HT-29 (cell line): ENCODE data around the gene NNMT. TPM values are rescaled to one million over a fixed set of nuclear protein-coding genes. Genes with fewer than 3 reads are reported as not detected.
"Not testable (repeated sequence)": the region's sequence is repeated elsewhere in the genome, so short reads cannot be mapped to it uniquely, and the experiment has no call there.

Experiments
- DNase-seq: peaks from one replicate; pipeline ENCODE4 v3.0.0-alpha.2; 2015; ENCODE audit warnings: low spot score
- total RNA-seq: library from RNA; depleted of rRNA; stranded (reverse); fragments of >200 nt; shearing (Covaris generic); gene quantifications from 2 replicates; pipeline ENCODE4 v1.2.3, GENCODE V29; 2014

NNMT gene
- total RNA-seq, 1 experiment from 2014 or later, result 60.2 TPM

DNA sequence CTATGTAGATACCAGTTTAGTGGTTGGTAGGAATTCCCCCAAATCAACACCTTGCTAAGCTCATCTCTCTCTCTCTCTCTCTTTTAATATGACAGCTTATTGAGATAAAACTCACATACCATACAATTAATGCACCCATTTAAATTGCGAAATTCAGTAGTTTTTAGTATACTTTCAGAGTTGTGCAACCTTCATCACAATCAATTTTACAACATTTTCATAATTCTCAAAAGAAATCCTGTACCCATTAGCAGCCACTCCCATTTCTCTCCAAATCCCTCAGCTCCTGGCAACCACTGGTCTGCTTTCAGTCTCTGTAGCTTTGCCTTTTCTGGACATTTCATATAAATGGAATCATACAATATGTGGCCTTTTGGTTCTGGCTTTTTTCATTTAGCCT lies 13.3 kb downstream of the NNMT start:
- DNase-seq, result no peak

DNA sequence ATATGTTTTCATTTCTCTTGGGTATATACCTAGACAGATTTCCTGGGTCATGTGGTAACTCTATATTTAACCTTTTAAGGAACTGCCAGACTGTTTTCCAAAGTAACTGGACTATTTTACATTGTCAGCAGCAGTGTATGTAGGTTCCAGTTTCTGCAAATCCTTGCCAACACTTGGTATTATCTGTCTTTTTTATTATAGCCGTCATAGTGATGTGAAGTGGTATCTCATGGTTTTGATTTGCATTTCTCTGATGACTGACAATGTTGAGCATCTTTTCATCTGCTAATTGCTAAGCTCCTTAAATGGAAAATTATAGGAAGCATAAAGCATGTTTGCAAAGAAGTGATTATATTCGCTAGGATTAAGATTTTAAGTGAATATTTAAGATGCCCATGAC lies 13.9 kb downstream of the NNMT start:
- no peak for DNase-seq

DNA sequence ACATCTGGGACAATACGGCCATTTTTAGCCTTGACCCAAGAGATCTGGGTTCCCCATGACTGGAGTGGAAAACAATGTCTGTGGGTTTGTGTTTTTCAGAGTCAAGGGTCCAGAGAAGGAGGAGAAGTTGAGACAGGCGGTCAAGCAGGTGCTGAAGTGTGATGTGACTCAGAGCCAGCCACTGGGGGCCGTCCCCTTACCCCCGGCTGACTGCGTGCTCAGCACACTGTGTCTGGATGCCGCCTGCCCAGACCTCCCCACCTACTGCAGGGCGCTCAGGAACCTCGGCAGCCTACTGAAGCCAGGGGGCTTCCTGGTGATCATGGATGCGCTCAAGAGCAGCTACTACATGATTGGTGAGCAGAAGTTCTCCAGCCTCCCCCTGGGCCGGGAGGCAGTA lies 15.7 kb downstream of the NNMT start:
- no peak for DNase-seq

DNA sequence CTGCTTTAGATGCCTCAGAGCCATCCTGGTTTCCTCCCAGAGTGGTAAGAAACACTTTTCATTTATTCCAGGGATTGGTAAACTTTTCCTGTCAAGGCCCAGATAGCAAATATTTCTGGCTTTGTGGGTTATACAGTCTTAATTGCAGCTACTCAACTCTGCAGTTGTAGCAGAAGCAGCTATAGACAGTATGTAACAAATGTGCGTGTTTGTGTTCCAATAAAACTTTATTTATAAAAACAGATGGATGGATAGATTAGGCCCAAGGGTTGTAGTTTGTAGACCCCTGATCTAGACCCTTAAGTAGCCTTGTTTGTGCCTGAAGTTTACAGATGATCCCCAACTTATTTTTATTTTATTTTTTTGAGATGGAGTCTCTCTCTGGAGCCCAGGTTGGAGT lies 17.9 kb downstream of the NNMT start:
- DNase-seq, result no peak

DNA sequence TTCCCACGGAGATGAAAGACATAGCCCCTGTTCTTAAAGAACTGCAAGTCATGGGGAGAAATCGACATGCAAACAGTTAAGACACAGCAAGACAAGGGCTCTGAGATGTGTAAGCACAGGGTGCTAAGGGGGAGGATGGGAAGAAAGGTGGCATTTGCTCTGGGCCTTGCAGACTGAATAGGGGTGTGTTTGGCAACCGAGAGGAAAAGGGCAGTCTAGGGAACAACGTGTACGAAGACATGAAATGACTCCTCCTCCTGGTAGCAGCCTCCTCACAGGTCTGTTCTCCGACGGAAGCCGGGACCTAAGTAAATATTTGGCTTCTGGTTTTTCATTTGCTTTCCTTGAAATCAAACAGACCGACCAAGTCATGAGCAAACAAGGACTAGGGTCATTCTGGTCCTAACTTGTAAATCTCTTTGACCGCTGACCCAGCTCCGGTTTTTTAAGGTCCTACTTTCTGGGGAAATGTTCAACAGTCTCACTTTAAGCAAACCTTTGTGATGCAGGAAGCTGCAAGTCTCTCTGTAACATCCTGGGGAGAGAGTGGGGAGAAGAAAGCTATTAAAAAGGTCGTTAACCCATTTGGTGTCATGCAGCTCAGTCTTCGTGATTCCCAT lies 19.7 kb downstream of the NNMT start:
- peak; percentile 87 for DNase-seq

DNA sequence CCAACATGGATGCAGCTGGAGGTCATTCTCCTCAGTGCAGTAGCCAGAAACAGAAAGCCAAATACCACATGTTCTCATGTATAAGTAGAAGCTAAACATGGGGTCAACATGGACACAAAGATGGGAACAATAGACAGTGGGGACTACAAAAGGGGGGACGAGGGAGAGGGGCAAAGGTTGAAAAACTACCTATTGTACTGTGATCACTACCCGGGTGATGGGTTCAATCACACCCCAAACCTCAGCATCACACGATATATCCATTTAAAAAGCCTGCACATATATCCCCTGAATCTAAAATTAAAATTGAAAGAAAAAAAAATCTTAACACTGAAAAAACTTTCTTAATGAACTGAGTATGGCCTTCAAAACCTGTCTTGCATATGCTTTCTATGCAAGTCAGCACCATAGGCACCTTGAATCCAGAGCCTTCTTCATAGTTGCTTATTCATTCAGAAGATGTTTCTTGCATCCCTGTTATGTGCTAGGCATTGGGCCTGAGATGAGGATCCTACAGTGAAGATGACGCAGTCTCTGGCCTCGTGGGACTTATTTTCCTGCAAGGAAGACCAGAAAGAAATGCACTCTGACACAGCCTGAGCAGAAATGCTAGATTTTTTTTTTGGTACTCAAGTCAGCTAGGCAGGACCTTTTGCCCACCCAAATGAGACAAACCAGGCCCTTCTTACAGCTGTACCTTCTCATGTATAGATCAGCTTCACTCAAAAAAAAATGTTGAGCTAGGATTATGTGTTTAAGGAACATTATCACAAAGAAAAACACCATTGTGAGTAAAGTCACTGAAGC lies 21.0 kb downstream of the NNMT start:
- no peak for DNase-seq

DNA sequence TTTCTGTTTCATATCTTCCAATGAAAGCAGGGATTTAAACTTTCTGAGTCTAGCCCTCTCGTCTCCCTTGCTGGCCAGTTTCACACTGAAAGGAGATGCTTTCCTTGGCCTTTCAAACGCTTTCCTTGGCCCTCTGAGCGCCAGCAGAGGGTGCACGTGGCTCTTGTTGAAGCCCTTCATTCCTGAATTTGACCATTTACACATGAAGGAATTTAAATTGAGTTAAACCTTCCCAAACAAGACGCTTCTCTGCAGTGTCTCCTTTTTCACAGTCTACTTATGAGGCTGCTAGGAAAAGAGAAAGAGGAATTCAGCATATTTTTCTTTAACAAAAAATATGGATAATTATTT lies 21.6 kb downstream of the NNMT start:
- DNase-seq, result peak; percentile 43

DNA sequence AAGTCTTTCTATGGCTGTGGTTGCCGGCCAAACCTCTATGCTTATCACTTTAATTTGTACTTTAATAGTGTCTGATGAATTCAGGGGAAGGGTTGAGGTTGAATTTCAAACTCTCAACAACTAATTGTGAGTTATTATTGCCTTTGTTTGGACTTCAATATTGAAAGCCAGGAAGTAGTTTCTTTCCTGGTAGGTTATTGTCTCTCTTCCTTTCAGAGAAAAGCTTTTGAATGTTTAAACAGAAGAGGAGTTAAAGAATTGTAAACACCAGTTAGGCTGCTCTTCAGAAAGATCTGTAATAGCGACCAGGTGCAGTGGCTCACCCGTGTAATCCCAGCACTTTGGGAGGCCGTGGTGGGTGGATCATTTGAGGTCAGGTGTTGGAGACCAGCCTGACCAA lies 22.2 kb downstream of the NNMT start:
- DNase-seq, result no peak

DNA sequence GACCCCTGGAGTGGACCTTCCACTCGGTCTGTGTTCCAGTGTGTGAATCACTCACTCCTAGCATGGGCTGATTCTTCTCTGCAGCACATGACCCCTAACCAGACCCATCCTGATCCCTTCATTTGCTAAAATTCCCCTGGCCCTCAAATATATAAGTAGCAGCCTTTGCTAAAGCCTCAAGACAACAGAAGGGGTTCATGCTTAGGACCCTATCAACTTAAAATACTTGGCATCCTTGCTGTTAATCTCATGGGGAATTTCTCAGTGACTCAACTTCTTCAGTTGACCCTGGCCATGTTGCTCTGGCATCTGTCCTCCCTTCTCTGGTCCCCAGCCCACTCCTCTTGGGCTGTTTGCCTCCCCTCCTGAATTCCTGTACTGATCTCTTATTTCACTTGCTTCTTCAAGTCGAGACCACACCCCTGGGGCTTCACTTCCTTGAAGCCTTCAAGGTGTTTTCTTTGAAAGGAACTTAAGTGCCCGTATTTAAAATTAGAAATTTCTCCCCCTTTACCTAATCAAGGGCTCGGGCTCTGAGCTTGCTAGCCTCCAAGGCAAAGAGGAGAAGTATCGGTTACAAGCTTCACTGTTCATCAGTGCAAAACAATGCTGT lies 23.6 kb downstream of the NNMT start:
- DNase-seq, result no peak

DNA sequence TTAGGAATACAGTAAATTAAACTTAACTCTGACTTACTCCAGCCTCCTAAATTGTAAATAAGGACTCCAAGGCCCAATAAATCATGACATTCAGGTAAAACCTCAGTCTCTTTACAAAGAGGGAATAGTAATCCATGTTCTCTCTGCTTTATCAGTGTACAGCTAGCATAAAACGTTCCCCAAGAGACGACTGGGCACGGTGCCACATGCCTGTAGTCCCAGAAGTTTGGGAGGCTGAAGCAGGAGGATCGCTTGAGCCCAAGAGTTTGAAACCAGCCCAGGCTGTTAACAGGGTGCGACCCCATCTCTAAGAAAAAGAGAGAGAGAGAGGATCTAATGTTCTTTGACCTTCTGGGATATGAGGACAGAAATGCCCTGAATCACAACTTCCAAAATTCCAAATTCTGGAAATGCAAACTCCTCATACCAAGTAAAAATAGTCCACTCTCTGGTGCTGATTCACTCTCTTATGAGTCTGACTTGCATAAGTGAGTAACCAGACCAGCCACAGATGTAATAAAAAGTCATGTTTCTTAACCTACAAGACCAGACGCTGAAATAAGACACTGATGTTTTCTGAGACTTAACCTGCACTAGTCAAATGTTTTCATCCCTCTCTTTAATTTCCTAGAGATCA lies 25.5 kb downstream of the NNMT start:
- DNase-seq, result no peak

DNA sequence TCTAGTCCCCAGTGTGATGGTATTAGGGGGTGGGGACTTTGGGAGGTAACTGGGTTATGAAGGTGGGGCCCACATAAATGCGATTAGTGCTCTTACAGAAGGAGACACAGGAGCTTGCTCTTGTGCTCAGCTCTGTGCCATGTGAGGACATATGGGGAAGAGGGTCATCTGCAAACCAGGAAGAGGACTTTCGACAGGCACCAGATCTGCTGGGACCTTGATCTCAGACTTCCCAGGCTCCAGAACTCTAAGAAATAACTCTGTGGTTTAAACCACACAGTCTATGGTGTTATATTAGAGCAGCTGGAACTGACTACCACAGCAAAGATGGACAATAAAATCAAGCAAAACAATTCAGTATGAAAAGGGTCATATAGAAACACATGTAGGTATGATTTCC lies 26.7 kb downstream of the NNMT start:
- no peak for DNase-seq

DNA sequence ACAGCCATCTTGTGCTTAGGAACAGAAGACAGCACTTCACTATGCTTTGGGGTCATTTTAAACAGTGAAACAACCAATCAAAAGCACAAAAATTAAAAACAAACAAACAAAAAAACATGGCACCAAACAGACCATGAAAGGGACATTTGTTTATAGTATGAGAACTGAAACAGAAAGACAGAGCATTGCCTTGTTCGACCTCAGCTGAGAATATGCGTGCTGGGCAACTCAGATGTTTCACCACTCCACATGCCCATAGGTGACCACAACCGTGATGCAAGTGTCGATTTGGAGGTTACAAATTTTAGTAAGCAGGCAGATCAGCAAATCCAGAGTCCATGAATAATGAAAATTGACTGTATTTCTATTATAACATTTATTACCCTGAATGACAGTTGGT lies 30.0 kb downstream of the NNMT start:
- no peak for DNase-seq

DNA sequence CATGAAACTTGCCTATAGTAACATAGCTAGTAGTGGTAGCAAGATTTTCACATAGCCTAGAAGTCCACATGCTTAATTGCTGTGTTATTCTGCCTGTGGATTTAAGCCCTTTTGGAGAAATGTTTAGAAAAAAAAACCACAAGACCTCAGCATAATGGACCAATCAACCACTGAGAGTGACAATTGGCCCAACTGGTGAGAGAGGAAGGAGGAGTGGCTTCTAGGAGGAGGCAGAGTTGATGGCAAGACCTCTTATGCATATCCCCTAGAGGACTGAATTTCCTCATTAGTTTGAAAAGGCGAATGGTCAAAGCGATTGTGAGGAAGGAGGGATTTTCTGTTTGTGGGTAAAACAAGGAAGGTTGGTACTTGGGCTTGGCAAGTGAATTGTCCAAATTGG lies 30.6 kb downstream of the NNMT start:
- DNase-seq, result no peak

DNA sequence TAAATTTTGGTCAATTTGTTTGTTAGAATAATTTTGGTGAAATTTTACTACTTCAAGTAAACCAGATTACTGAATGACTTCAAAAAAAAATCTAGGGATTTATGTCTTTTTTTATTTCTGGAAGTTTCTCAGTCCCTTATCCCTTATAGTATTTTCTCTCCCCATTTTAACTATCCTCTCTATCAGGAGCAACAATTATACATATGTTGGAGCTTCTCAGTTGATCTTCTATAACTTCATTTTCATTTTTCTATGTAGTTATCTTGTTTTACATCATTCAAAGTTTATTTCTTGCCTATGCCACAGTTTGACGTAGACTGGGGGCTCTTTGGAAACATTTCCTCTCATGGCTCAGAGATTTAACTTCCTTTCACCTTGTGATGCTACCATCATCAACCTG lies 34.2 kb downstream of the NNMT start:
- DNase-seq, result no peak

DNA sequence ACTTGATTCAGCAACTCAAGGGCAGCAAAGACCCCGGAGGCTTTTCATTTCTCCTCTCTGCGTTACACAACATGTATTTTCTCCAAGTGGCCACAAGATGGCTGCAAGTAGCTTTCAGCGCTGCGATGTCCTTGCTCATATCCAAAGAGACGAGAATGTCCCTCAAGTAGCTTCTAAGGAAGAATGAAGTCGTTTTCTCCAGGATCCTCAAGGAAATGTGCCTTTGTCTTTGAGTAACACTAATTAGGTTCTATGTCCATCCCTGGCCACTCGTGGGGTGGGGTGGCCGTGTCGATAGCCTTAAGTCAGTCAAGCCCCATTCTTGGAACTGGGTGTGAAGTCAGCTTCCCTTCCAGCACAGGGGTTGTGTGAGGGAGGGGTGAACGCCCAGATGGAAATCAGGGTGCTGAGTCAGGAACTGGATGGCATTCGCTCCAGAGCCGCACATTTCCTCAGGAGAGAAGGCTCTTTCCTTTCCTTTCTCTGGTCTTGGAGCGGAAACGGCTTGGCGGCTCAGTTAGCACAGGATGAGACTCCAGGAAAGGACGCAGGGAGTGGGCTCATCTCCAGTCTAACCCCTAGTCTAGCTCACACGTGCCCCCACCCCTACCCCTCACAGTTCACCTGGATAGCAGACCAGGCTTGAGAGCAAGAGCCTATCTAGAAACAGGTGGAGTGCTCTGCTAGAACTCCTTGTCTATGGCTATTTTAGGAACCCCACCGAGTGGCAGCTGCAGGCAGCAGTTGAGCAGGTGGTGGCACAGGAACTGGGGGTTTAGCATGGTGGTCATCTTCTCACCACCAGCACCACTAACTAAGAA lies 44.3 kb downstream of the NNMT start:
- DNase-seq, result peak; percentile 74

DNA sequence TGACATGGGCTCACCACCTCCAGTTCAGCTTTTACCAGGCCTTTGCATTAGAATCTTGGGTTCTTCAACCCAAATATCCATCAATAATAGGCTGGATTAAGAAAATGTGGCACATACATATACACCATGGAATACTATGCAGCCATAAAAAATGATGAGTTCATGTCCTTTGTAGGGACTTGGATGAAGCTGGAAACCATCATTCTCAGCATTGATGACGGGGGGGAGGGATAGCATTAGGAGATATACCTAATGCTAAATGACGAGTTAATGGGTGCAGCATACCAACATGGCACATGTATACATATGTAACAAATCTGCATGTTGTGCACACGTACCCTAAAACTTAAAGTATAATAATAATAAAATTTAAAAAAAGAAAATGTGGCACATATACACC lies 45.5 kb downstream of the NNMT start:
- DNase-seq, result not testable (repeated sequence)

DNA sequence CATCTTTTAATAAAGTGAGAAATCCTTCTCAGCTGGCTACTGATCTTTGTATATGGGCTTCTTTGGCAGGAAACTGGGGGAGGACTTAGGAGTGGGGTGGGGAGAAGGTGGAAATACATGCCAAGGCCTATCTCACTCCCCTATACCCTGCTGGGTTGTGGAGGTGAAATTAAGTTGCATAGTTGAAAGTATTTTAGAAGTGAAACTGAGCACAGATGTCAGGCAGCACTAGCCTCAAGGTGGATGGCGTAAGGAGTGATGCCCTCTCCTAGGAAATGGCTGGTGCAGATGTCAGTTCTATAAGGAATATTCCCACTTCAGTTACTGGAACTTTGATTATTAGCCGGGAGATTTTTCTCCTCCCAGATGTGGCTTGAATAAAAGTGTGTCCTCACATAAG lies 46.3 kb downstream of the NNMT start:
- no peak for DNase-seq

DNA sequence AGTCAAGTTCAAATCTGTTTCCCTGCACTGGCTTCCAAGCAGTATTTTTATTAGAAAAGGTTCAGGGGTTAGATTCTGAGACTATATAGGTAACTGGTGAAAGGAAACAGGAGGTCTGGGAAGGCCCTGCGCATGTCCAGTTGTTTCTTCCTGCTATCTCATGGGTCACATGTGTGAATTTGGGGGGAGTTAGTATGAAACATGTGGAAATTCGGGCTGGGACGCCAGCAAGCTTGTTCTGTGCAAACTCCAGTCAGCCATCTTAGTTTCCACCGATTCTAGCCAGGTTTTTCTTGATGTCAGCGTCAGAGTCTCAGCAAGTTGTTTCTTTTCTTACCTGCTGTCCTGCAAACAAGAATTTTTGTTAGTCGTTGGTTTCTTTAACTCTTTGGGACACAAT lies 46.8 kb downstream of the NNMT start:
- no peak for DNase-seq

DNA sequence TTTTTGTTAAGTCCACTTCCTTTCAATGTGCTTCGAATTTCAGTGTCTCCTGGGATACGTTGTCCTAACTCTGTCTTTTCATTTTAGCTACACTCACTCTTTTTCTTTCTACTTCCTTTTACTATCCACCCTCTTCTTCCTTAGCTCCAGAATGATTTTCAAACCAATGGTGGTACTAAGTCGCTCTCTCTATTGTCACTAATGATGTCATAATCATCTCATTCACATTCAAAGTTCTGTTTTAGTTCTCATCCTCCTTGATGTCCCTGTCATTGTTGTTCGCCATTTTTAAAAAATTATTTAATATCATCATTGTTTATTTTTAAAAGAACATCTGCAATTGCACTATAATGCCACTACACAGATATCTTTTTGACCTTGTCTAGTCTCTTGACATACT lies 47.3 kb downstream of the NNMT start:
- no peak for DNase-seq

DNA sequence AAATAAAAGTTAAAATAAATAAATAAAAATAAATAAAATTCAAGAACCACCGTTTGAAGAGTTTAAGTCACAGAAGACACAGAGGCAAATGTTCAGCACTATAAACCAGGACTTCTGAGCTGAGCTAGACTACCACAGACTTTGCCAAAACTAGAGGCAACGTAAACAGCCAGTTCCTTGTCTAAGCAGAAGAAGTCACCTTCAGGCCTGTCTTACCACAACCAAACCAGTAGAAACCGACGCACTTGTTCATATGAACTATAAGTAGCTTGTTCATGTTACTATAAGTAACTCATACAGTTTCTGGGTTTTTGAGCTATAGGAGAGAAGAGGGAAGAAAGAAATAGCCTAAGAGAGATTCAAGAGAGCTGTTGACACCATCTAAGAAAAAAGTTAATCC lies 48.3 kb downstream of the NNMT start:
- DNase-seq, result no peak

DNA sequence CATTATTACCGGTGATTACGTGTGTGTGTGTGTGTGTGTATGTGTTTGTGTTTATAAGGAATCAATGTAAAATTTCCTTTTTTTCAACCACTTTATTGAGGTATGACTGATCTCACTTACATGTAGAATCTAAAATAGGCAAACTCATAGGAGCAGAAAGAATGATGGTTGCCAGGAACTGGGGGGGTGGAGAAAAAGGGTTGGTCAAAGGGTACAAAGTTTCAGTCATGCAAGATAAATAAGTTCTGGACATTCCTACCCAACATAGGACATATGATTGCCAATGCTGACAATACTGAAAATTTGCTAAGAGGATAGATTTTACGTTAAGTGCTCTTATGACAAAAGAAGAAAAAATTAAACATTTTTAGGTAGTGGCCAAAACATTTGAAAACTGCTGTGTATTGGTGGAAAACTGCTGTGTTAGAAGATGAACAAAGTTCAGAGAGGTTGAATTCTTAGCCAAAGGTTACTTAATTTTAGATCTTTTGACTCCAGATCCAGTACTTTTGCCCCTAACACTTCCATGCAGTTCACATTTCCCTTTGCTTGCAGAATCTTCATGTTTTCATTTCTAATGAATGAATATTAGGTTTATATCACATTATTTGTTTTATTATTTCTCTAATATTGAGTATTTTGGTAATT lies 49.5 kb downstream of the NNMT start:
- DNase-seq, result no peak
